K562 treated with DMSO at 1 percent for 12 hours (cell line): ENCODE data around the gene RBM20. TPM values are rescaled to one million over a fixed set of nuclear protein-coding genes. Genes with fewer than 3 reads are reported as not detected.

Source experiments
- total RNA-seq: library from RNA; unstranded; fragments of 300-600 nt; gene quantifications from 2 replicates; pipeline ENCODE4 v1.2.3, GENCODE V29; 2022; ENCODE audit not compliant: insufficient read depth

RBM20 gene
- 0.57 and 3.1 TPM in 2 replicates for total RNA-seq

GRCh38 chr10:110643653-110644597 lies at the start of gene RBM20:
TSS of gene RBM20 (plus strand) at chr10:110644336. CDS start at chr10:110644455, 119 bp downstream.

DNA sequence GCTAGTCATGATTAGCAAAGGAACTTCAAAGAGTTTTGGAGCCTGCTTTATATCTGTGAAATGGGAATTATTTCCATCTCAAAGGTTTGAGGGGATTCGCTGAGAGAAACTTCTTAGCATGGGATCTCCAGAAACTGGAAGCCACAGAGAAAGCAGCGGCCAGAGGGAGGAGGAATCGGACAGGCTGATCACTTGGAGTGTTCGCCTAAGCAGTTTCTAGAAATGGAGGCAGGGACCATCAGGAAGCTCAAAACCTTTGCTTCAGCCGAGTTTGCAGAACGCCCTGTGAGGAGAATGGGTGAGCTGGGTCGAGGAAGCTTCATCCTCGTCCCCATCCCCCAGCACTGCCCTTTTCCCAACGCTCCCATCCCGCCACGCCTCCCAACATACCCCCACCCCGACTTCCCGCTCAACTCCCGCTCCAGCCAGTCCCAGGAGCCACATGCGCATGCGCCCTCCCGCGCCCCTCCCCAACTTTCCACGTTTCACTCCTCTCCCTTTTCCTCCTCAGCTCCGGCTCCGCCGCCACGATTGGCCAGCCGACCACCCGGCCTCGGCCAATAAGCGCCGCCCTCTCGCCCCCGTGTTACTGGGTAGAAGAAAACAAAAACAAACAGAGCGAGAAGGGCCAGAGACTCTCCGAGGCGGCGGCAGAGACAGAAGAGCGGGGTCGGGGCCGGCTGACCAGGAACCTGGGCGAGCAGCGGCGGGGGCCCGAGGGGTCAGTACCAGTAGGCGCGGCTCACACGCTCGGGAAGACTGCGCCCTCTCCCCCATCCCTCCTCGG lies 227.4 kb downstream of the RBM20 start, which contains the start of gene PDCD4:
PDCD4 (plus strand) TSS at position 631 of the 787 bp plus-strand sequence. CDS start 4,100 bp downstream, outside the sequence.

Other genes with a start within 250 kb of the RBM20 start
- gene DUSP5, start 146.4 kb upstream of the RBM20 start, total RNA-seq = 7.4 and 11.5 TPM in 2 replicates
- gene SMC3, start 76.6 kb upstream of the RBM20 start, total RNA-seq = 18.9 and 37.3 TPM in 2 replicates
- gene PDCD4, start 227.6 kb downstream of the RBM20 start, total RNA-seq = 12.2 and 44.1 TPM in 2 replicates